SU-DHL-6 (cell line): ENCODE results near the gene SHQ1.

Source experiments
- H2AFZ ChIP-seq: fragments of 200-600 bp; sonication (generic); 2 replicates; pipeline ENCODE4 v1.6.1; 2014; ENCODE audit warnings: low read depth, mild to moderate bottlenecking, moderate library complexity, mixed read lengths, antibody characterized with exemption, low read length; ENCODE audit not compliant: severe bottlenecking
- H3F3A ChIP-seq: fragments of 200-600 bp; shearing (Covaris generic); 2 replicates; pipeline ENCODE4 v1.6.0; 2016; ENCODE audit warnings: antibody characterized with exemption, mild to moderate bottlenecking; ENCODE audit not compliant: insufficient read depth
- H3K27ac ChIP-seq: fragments of 200-600 bp; sonication (generic); 2 replicates; pipeline ENCODE4 v1.5.1; 2016; ENCODE audit warnings: low read depth, mild to moderate bottlenecking, low read length, moderate library complexity, mixed read lengths
- H3K27me3 ChIP-seq: fragments of 200-600 bp; sonication (generic), shearing (Covaris generic); 2 replicates; pipeline ENCODE4 v1.6.0; 2014; ENCODE audit warnings: mild to moderate bottlenecking, low read length
- H3K36me3 ChIP-seq: fragments of 200-600 bp; sonication (generic); 2 replicates; pipeline ENCODE4 v1.6.1; 2014; ENCODE audit warnings: mild to moderate bottlenecking, low read length, mixed read lengths
- H3K4me2 ChIP-seq: fragments of 300-600, 200-600 bp; shearing (Covaris generic), sonication (generic); 2 replicates; pipeline ENCODE4 v1.6.0; 2014; ENCODE audit warnings: low read length, low read depth, mild to moderate bottlenecking; ENCODE audit not compliant: poor library complexity, severe bottlenecking
- H3K4me3 ChIP-seq: fragments of 200-600 bp; sonication (generic); 2 replicates; pipeline ENCODE4 v1.5.1; 2014; ENCODE audit warnings: antibody characterized with exemption, low read length, mild to moderate bottlenecking, mixed read lengths; ENCODE audit not compliant: insufficient read depth, poor library complexity, severe bottlenecking
- H3K79me2 ChIP-seq: fragments of 200-600 bp; sonication (generic); 2 replicates; pipeline ENCODE4 v1.6.1; 2014; ENCODE audit warnings: mild to moderate bottlenecking, low read length, moderate library complexity; ENCODE audit not compliant: insufficient read depth
- H3K9ac ChIP-seq: fragments of 200-600 bp; sonication (generic); 2 replicates; pipeline ENCODE4 v1.7.0; 2014; ENCODE audit warnings: mild to moderate bottlenecking, low read length
- H3K9me2 ChIP-seq: fragments of 200-600 bp; sonication (generic); replicated peaks from 2 replicates; pipeline ENCODE4 v1.6.1; 2014; ENCODE audit warnings: low read length; ENCODE audit not compliant: insufficient read depth
- H3K9me3 ChIP-seq: fragments of 200-600 bp; sonication (generic); 2 replicates; pipeline ENCODE4 v1.6.1; 2014; ENCODE audit warnings: low read length, mixed read lengths; ENCODE audit not compliant: insufficient read depth
- H4K20me1 ChIP-seq: fragments of 200-600 bp; sonication (generic); 2 replicates; pipeline ENCODE4 v1.6.1; 2014; ENCODE audit warnings: low read depth, mild to moderate bottlenecking, antibody characterized with exemption, low read length, moderate library complexity, mixed read lengths
- CTCF ChIP-seq: fragments of 200-600 bp; sonication (generic); IDR thresholded peaks from one replicate; pipeline ENCODE4 v1.5.1; 2017; ENCODE audit warnings: antibody characterized with exemption, mild to moderate bottlenecking, low read length, moderate library complexity; ENCODE audit not compliant: insufficient read depth, poor library complexity, severe bottlenecking
- EZH2phosphoT487 ChIP-seq: fragments of 200-600 bp; sonication (generic), shearing (Covaris generic); conservative IDR thresholded peaks from 2 replicates; pipeline ENCODE4 v1.6.1; 2018; ENCODE audit warnings: mild to moderate bottlenecking, antibody characterized with exemption, low read length, moderate library complexity, mixed read lengths

SHQ1 gene

GRCh38 chr3:72894976-72895552 lies 46.8 kb upstream of the SHQ1 start:
- Histone ChIP-seq H3K4me2 (no peak overlapping the region), H3F3A (no peaks in the 10 kb centered on the region), H3K27me3 (no peaks in the 10 kb centered on the region), H2AFZ (no peak overlapping the region), H3K9me3 (no peaks in the 10 kb centered on the region), H4K20me1 (no peaks in the 10 kb centered on the region), H3K4me3 (no peak overlapping the region), H3K79me2 (no peaks in the 10 kb centered on the region), H3K9me2 (no peaks in the 10 kb centered on the region), H3K27ac (no peak overlapping the region), H3K9ac (no peak overlapping the region), H3K36me3 (no peaks in the 10 kb centered on the region)
- TF ChIP-seq CTCF (no peak), EZH2phosphoT487 (no peak)

DNA sequence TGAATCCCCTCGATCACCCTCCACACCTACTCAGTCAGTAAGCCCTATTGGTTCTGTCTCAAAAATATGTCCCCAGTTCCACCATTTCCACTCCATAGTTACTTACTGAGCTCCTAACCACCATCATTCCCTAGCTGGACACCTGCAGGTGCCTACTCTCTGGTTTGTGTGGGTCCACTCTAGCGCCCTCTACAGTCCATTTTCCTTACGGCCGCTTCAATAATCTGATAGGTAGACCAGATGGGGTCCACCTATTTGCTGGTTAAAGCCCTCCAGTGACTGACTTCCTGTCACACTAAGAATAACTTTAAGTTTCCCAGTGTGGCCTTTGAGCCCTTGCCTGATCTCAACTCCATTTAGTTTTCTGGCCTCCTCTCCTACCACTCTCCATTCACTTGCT lies 44.6 kb upstream of the SHQ1 start:
- Histone ChIP-seq H3K27ac (no peak overlapping the region), H3K27me3 (no peaks in the 10 kb centered on the region), H3K4me2 (no peak overlapping the region), H3K79me2 (no peaks in the 10 kb centered on the region), H3K9me3 (no peaks in the 10 kb centered on the region), H4K20me1 (no peaks in the 10 kb centered on the region), H3K9me2 (no peaks in the 10 kb centered on the region), H3F3A (no peaks in the 10 kb centered on the region), H3K4me3 (no peak overlapping the region), H2AFZ (no peak overlapping the region), H3K36me3 (no peaks in the 10 kb centered on the region), H3K9ac (no peak overlapping the region)
- TF ChIP-seq EZH2phosphoT487: no peak
- TF ChIP-seq CTCF: peak; percentile 31

DNA sequence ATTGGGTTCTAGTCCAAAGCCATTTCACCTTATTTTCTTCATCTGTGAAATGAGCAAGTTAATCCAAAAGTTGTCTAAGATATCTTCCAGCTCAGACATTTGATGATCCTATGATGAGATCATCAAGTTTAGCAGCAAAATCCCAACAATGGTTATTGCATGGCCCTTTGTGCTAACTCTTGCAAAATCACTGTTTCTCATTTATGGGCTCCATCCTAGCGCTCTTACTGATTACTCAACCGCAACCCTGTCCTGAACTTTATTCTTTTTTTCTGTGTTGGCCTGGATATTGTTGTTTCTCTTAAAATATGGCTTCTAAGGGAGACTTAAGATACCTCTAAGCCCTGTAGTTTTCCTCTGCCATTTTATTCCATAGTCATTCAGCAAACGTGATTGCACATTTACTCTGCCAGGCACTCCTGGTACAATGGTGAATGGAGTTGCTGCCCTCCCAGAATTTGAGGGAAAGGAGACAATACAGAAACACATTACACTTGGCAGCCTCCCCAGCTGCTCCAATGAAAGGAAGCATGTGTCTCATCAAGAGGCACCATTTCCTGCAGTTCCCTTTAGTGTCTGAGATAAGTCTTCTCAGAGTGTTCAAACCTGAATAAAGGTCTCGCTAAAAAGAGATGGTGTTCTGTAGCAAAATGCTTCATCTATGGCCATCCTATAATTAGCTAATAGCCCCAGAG lies 44.0 kb upstream of the SHQ1 start:
- Histone ChIP-seq H3K4me2 (no peak overlapping the region), H3K9me2 (no peaks in the 10 kb centered on the region), H3K4me3 (no peak overlapping the region), H3K27me3 (0 out of 2 replicates have a peak, but pooled peaks cover 2% of the 10 kb centered on the region), H3K36me3 (no peaks in the 10 kb centered on the region), H3K9ac (no peak overlapping the region), H3K79me2 (no peaks in the 10 kb centered on the region), H3K27ac (no peak overlapping the region), H2AFZ (no peak overlapping the region), H3F3A (no peaks in the 10 kb centered on the region), H4K20me1 (no peaks in the 10 kb centered on the region), H3K9me3 (no peaks in the 10 kb centered on the region)
- TF ChIP-seq CTCF (no peak), EZH2phosphoT487 (no peak)
